Measurements from ENCODE around the gene CARD14.
"Not testable (repeated sequence)": the region's sequence is repeated elsewhere in the genome, so short reads cannot be mapped to it uniquely, and the experiment has no call there.

CARD14 gene

GRCh38 chr17:80187090-80187489 lies 17.3 kb downstream of the CARD14 start:
- DNase-seq = no peak

GRCh38 chr17:80187515-80187941 lies 17.7 kb downstream of the CARD14 start:
- DNase-seq = no peak

GRCh38 chr17:80189611-80190010 lies 19.8 kb downstream of the CARD14 start:
- DNase-seq = no peak

- no peak for DNase-seq
These were observed 20.9 kb downstream of the CARD14 start for GRCh38 chr17:80190716-80191115.

- DNase-seq = no peak
These were observed 21.4 kb downstream of the CARD14 start for GRCh38 chr17:80191192-80191591.

- no peak for DNase-seq
These were observed 22.2 kb downstream of the CARD14 start for GRCh38 chr17:80191865-80192661.

- no peak for DNase-seq
These were observed 25.3 kb downstream of the CARD14 start for GRCh38 chr17:80195141-80195540.

- DNase-seq = peak; percentile 47
These were observed 26.1 kb downstream of the CARD14 start for GRCh38 chr17:80195671-80196529.

GRCh38 chr17:80196652-80197051 lies 26.8 kb downstream of the CARD14 start:
- DNase-seq = no peak

- DNase-seq = no peak
These were observed 28.4 kb downstream of the CARD14 start for GRCh38 chr17:80198144-80198661.

- DNase-seq = not testable (repeated sequence)
These were observed 29.5 kb downstream of the CARD14 start for GRCh38 chr17:80199295-80199694.

- DNase-seq = no peak
These were observed 31.6 kb downstream of the CARD14 start for GRCh38 chr17:80201446-80201845.

- no peak for DNase-seq
These were observed 32.4 kb downstream of the CARD14 start for GRCh38 chr17:80202197-80202596.

- DNase-seq = no peak
These were observed 33.7 kb downstream of the CARD14 start for GRCh38 chr17:80203471-80203963.

- no peak for DNase-seq
These were observed 35.0 kb downstream of the CARD14 start for GRCh38 chr17:80204626-80205468.

GRCh38 chr17:80205811-80206210 lies 36.0 kb downstream of the CARD14 start:
- no peak for DNase-seq

GRCh38 chr17:80208050-80208449 lies 38.2 kb downstream of the CARD14 start:
- no peak for DNase-seq

- no peak for DNase-seq
These were observed 39.9 kb downstream of the CARD14 start for GRCh38 chr17:80209765-80210164.

- no peak for DNase-seq
These were observed 40.7 kb downstream of the CARD14 start for GRCh38 chr17:80210348-80211108.

- DNase-seq = no peak
These were observed 42.3 kb downstream of the CARD14 start for GRCh38 chr17:80212109-80212508.

- no peak for DNase-seq
These were observed 42.7 kb downstream of the CARD14 start for GRCh38 chr17:80212511-80212910.
